Activated naive CD4-positive, alpha-beta T cell treated with anti-CD3 and anti-CD28 coated beads, Interleukin-2, amount 50 U/mL, for 16 hours (primary cell): Measurements from ENCODE around the gene BLVRA.
"Not testable (repeated sequence)": the region's sequence is repeated elsewhere in the genome, so short reads cannot be mapped to it uniquely, and the experiment has no call there.

Experiments
- DNase-seq: peaks from one replicate; pipeline ENCODE4 v3.0.0-alpha.2; 2020

The BLVRA gene

DNA sequence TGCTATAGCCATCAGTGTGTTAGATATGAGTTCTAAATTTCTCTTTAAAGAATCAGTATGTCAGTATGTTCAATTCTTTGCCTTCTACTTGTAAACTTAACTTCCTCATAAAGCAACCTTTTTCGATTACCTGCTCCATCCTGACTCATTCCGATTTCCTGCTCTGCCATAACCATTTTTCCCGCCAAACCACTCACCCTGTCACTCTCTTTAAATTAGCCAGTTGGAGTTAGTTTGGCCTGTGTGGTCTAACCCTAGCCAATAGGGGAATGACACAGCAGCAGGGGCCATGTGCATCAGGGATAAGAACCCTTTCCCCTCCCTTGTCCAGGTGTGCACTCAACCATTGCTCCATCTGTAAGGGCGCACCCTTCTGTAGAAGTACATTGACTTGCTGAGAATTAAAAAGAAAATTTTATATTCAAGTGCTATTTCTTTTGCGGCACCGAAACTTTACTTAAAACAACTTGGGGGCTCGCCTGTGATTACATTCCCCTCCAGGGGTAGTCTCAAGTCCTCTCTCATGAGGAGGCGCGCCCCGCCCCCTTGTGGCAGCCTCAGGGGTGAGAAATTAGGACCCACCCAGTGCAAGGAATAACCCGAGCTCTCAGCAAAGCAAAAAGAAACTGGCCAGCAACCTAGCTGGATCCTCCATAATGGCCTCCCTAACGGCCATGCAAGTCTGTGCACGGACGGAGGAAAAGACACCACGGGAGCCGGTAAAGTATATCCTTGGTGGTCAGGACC is 51.9 kb downstream of the BLVRA start:
- DNase-seq, result peak; percentile 41

DNA sequence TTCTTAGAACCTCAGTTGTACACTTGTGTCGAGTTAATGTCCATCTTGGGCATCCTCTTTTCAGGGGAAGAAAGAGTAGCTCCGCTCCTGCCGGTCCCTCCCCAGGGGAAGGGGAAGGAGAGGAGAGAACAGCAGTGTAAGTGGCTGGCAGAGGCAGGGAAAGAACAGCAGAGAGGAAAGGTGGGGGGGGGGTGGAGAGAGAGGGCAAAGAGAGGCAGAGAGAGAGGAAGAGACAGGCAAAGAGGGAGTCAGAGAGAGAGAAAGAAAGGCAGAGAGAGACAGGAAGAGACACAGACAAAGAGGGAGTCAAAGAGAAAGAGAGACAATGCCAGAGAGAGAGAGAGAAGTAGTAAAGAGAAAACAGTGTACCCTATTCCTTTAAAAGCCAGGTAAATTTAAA is 56.9 kb downstream of the BLVRA start:
- no peak for DNase-seq

DNA sequence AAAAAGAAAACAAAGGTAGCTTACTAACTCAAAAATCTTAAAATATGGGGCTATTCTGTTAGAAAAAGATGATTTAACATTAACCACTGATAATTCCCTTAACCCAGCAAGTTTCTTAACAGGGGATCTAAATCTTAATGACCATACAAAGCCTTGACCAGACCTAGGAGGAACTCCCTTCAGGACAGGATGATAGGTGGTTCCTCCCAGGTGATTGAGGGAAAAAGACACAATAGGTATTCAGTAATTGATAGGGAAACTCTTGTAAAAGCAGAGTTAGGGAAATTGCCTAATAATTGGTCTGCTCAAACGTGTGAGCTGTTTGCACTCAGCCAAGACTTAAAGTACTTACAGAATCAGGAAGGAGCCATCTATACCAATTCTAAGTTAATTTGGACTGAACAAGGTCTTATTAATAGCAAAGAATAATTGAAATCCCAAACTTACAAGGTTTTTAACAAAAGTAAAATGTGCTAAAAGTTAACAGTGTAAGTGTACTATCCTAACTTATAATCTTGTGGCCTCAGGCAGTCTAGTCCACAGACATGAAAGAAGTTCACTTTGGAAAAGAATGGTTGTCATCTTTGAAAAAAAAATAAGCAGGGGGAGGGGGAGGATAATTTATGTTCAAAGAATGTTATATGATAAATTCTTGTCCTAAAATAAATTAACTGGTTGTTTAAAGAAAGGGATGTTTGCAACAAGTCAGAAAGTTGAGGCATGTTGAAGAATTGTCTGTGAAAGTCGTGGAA is 57.7 kb downstream of the BLVRA start:
- DNase-seq, result not testable (repeated sequence)

DNA sequence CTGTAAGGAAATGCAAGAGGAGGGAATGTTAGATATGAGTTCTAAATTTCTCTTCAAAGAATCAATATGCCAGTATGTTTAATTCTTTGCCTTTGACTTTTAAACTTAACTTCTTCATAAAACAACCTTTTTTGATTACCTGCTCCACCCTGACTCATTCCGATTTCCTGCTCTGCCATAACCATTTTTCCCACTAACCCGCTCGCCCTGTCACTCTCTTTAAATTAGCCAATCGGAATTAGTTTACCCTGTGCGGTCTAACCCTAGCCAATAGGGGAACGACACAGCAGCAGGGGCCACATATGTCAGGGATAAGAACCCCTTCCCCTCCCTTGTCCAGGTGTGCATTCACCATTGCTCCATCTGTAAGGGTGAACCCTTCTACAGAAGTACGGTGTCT is 64.9 kb downstream of the BLVRA start:
- DNase-seq, result not testable (repeated sequence)

DNA sequence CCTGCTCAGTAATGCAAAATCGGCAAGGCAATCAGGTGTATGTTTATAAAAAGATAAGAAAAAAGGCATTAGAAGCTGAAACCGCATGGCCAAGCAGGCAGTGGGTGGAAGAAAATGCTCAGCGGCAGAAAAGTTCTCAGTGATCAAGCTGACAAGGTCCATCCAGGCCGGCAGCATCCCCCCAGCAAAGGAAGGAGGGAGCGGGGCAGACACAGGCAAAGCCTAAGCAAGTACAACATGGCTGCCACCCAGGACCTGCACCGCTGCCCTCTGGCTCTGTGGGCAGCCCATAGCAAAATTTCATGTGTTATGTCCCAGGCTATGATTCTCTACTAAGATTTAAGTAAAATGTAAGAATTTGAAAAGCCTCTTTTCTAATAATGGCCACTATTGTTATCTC is 65.5 kb downstream of the BLVRA start:
- DNase-seq, result no peak

DNA sequence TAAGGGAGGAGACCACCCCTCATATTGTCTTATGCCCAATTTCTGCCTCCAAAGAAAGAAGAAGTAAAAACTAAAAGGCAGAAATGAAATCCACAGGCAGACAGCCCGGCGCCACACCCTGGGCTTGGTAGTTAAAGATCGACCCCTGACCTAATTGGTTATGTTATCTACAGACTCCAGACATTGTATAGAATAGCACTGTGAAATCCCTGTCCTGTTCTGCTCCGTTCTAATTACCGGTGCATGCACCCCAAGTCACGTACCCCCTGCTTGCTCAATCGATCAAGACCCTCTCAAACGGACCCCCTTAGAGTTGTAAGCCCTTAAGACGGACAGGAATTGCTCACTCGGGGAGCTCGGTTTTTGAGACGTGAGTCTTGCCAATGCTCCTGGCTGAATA is 66.0 kb downstream of the BLVRA start:
- DNase-seq, result not testable (repeated sequence)

DNA sequence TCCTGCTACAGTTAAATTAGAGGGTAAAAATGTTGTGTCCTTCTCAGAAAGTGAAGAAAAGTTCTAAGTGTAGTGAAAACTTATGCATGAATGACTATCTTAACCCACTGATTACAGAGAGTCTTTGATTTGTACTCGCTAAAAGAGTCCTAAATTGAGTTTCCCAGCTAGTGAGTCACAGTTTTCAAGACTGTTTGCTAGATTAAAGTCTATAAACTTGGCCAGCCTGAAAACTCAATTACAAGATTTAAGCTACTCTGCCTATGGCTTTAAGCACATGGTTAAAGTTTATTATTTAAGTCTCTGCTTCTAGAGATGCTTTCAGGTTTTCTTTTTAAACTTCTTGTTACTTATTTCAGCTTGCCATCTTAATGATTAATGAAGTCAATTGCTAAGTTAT is 66.5 kb downstream of the BLVRA start:
- DNase-seq, result no peak

DNA sequence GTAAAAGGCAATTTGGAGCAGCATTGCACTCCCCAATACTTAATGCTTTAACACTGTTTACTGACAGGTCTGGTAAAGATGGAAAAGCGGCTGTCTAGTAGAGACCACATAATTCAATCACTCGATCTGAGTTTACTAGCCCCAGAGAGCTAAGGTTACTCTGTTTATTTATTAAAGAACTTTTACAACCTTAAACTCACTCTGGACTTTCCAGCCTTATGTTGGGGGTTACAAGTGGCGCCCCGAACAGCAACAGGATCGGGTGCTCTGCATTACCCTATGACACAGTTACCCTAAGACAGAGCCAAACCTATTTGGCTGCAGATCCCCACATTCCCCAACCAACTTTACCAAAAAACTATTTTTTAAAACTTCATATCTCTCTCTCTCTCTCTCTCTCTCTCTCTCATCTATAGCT is 66.9 kb downstream of the BLVRA start:
- no peak for DNase-seq

DNA sequence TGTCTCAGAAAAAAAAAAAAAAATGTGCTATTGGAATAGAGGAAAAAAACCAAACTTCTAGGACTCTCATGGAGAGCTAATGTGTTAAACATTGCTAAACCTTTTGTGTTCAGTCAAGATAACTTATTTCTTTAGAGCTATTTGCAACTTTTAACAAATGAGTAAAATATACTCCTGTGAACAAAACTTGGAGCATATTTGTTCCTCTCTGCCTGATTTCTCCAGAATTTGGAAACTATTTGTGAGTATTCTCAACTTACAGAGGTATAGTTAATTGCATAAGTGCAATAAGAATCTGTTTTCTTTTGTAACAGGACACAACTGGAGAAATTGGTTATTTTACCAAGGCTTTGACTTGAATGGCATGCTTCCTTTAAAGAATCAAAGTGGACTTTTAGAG is 72.4 kb downstream of the BLVRA start:
- not testable (repeated sequence) for DNase-seq

DNA sequence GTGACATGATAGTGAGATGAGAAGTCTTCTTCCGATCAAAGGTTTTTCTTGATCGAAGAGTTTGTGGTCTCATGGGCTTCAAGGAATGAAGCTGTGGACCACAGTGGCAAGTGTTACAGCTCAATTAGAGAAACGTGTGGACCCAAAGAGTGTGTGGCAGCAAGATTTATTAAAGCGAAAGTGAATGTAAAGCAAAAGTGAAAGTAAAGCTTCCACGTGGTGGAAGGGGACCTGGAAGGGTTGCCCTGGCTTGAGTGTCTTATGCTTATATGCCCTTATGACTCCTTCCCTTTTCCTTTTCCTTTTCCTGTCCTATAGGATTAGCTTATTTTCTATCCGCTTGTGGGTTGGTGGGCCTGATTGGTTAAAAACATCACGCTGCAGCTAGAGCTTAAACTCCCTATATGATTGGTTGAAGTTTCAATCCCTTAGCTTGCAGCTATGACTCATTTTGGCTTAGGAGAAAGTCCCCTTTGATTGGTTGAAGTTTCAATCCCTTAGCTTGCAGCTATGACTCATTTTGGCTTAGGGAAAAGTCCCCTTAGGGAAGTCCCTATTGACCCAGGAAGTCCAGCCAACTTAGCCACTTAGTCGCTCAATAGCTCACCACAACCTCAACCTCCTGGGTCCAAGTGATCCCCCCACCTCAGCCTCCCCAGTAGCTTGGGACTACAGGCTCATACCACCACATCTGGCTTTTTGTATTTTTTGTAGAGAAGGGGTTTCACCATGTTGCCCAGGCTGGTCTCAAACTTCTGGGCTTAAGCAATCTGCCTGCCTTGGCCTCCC is 76.2 kb downstream of the BLVRA start:
- DNase-seq, result peak; percentile 28

DNA sequence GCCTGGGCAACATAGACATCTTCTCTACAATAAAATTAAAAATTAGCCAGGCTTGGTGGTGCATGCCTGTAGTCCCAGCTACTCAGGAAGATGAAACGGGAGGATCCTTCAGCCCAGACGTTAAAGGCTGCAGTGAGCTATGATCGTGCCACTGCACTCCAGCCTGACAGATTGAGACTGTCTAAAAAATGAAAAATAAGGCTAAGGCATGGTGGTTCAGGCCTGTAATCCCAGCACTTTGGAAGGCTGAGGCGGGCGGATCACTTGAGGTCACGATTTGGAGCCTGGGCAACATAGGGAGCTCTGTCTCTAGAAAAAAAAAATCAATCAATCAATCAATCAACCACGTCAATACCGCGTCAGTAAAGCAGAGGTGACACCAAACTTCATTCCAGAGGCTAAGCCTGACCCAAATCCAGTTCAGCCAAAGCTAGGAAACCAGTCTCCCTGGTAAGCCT is 79.8 kb downstream of the BLVRA start:
- DNase-seq, result no peak

DNA sequence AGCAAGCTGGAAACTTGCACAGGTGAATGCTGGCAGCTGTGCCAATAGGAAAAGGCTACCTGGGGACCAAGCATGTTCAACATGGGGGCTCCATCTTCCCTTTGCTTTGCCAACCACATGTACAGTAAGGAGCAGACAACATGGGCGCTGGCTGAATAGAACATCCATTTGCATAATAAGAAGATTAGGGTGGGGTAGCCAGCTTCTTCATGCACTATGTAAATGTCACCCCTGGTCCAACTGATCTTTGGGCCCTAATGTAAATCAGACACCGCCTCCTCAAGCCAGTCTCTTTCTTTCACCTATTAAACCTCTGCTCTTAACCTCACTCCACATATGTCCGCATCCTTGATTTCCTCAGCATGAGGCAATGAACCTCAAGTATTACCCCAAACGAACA is 84.8 kb downstream of the BLVRA start:
- no peak for DNase-seq

DNA sequence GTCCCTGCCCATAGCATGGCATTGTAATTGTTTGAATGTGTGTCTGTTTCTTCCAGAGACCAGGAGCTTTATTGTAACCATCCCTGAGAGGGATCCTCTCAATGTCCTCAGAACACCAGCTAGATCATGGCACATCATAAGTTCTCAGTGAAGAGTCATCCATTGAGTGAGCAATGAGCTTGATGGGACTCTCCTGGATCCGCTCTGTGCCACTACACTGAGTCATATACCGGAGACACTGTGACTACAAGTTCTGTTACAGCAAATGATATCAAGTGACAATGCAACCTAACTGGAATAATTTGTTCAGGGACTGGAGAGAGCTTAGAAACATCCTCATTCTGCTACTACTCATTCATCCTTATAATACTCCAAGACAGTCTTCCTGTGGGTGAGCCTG is 85.8 kb downstream of the BLVRA start:
- no peak for DNase-seq

DNA sequence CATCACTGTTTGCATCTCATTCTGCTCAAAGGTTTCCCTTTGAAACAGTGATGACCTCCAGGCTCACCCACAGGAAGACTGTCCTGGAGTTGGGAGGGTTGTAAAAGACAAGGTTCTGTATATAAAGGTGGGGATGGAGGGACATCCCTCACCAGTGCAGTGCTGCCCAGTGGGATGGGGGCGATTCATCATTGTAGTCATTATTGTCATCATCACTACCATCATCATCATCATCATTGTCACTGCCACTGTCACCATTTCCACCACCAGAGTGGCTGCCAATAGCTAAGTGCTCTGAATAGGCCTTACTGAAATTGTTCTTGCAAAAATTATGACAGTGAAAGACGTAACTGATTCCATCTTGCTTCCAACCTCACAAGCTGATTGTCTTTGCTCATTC is 86.2 kb downstream of the BLVRA start:
- DNase-seq, result no peak

DNA sequence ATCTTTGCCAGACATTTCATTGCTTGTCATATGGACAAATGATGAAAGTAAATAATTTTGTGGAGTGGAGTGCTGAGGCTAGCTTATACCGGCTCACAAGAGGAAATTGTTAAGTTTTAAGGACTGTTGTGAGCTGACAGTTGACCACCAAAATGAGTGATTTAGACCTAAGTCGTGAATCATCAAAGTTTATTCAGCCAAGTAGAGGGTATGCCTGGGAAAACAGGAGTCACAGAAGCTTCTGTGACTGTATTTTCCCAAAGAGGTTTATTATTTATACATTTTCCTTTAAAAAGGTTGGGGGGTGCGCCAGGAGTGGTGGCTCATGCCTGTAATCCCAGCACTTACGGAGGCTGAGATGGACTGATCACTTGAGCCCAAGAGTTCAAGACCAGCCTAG is 89.0 kb downstream of the BLVRA start:
- no peak for DNase-seq

DNA sequence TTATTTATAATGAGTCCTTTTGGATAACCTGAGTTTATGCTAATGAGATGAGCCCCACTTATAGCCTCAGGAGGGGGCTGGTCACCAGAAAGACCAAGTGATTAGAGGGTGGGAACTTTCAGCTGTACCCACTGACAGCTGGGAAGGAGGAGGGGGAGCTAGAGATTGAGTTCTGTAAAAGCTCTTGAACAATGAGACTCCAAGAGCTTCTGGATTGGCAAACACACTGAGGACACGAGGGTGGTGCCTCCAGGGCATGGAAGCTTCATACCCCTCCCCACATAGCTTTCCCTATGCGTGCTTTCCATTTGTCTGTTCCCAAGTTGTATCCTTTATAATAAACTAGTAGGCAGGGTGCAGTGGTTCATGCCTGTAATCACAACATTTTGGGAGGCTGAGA is 90.6 kb downstream of the BLVRA start:
- no peak for DNase-seq

DNA sequence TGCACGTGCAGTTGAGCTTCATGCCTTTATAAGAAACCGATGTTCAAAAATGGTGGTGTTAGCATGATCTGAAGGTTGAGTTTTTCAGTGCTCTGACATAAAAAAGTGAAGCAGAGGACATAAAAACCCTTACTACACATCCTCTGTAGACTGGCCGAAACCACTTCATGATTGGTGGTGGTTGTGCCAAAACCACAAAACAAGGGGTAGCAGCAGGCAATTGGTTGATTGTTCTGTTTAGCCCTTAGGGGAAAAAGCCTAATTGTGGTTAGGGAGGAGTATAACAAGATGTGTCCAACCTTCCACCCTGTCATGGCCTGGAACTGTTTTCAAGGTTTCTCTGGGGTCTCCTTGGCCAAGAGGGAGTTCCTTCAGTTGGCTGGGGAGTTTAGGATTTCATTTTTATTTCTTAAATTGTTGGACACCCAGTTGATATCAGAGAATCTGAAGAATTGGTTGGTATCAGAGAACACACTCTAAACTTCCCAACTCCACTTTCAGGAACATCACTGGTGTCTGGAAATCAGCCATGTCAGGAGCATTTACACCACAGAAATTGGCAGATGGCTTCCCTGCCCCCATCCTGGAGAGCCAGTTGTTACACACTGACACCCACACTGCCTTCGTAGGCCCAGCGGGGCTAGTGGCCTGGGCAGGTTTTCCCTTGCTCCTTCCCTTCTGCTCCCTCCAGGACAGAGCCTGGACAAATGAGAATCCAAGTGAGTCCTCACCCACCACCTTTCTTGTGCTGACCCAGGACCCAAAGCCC is 92.1 kb downstream of the BLVRA start:
- DNase-seq, result no peak

DNA sequence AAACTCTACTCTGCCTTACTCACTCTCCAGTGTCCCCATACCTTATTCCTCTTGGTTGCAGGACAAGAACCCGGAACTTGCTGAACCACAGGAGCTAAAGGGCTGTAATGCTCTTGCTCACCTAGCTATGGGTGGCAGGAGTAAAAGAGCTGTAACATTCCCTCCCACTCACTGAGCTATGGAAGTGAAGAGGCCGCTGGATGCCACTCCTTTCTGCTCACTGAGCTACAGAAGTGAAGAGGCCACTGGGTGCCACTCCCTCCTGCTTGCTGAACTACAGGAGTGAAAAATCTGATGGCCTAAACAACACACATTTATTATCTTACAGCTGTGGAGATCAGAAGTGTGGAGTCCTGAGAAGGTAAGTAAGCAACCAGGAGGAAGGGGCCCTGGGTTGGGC is 93.3 kb downstream of the BLVRA start:
- no peak for DNase-seq

DNA sequence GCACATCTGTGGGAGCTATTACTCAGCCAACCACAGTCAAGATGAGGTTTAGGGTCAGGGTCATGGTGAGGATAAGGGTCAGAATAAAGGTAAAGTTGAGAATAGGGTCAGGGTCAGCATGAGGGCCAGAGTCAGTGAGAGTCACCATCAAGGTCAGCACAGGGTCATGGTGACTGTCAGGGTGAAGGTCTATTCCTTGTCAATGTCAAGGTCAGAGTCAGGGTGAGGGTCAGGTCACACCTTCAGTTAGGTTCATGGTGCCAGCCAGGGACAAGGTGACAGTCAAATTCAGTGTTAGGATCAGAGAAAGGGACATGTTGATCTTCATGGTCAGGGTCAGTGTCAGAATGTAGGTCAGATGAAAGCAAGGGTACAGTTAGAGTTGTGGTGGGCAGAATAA is 96.7 kb downstream of the BLVRA start:
- DNase-seq, result no peak

DNA sequence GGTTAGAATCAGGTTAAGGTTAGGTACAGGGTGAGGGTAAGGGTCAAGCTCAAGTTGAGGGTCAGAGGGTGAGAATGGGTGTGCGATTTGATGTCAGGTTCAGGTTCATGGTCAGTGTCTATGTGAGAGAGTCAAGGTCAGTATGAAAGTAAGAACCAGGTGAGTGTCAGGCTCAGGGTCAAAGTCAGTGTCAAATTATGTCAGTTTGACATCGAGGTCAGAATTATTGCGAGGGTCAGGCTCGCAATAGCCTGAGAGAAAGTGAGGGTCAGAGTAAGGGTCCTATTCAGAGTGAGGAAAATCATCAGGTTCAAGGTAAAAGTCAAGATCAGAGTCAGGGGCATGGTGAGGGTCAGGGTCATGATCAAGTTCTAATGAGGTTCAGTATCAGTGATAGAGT is 97.8 kb downstream of the BLVRA start:
- no peak for DNase-seq
